HL-60 (cell line): ENCODE data around the gene GALNT4.

Source experiments
- POLR2AphosphoS5 ChIP-seq: IDR thresholded peaks from 2 replicates; pipeline ENCODE4 v1.6.1; 2012; ENCODE audit warnings: low read depth
- TF ChIP-seq, protein P1 (sequence below): IDR thresholded peaks from one replicate; pipeline ENCODE4 v1.5.1; 2011; ENCODE audit warnings: low read length, control low read depth, inconsistent platforms; ENCODE audit not compliant: insufficient read depth
- TF ChIP-seq, protein P2 (sequence below): IDR thresholded peaks from 2 replicates; pipeline ENCODE4 v1.6.1; 2012; ENCODE audit warnings: low read depth; ENCODE audit not compliant: insufficient replicate concordance

DNA sequence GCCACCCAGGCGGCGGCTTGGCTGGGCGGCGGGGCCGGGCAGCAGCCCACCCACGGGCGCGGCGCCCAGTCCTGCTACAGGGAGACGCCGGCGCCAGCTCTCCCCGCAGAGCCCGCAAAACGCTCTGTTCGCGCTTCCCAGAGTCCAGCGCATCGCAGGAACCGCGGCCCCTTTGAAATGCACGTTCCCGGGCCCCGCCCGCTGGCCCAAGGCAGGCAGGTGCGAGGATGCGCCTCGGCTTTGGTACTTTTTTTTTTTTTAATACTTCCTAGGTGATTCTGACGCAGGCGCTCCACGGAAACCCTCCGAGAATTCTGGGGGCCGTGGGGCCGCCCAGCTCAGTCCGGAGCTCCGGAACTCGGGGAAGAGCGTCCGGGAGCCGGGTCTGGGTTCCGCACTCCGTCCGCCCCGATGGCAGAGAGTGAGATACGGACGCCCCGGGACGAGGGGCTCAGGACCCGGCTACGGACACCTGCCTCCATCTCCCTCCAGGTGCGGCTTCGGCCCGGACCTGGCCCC lies 768 bp upstream of the GALNT4 start:
- no peak for TF ChIP-seq POLR2AphosphoS5
- TF ChIP-seq, protein P1, sequence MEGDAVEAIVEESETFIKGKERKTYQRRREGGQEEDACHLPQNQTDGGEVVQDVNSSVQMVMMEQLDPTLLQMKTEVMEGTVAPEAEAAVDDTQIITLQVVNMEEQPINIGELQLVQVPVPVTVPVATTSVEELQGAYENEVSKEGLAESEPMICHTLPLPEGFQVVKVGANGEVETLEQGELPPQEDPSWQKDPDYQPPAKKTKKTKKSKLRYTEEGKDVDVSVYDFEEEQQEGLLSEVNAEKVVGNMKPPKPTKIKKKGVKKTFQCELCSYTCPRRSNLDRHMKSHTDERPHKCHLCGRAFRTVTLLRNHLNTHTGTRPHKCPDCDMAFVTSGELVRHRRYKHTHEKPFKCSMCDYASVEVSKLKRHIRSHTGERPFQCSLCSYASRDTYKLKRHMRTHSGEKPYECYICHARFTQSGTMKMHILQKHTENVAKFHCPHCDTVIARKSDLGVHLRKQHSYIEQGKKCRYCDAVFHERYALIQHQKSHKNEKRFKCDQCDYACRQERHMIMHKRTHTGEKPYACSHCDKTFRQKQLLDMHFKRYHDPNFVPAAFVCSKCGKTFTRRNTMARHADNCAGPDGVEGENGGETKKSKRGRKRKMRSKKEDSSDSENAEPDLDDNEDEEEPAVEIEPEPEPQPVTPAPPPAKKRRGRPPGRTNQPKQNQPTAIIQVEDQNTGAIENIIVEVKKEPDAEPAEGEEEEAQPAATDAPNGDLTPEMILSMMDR = no peak
- TF ChIP-seq, protein P2, sequence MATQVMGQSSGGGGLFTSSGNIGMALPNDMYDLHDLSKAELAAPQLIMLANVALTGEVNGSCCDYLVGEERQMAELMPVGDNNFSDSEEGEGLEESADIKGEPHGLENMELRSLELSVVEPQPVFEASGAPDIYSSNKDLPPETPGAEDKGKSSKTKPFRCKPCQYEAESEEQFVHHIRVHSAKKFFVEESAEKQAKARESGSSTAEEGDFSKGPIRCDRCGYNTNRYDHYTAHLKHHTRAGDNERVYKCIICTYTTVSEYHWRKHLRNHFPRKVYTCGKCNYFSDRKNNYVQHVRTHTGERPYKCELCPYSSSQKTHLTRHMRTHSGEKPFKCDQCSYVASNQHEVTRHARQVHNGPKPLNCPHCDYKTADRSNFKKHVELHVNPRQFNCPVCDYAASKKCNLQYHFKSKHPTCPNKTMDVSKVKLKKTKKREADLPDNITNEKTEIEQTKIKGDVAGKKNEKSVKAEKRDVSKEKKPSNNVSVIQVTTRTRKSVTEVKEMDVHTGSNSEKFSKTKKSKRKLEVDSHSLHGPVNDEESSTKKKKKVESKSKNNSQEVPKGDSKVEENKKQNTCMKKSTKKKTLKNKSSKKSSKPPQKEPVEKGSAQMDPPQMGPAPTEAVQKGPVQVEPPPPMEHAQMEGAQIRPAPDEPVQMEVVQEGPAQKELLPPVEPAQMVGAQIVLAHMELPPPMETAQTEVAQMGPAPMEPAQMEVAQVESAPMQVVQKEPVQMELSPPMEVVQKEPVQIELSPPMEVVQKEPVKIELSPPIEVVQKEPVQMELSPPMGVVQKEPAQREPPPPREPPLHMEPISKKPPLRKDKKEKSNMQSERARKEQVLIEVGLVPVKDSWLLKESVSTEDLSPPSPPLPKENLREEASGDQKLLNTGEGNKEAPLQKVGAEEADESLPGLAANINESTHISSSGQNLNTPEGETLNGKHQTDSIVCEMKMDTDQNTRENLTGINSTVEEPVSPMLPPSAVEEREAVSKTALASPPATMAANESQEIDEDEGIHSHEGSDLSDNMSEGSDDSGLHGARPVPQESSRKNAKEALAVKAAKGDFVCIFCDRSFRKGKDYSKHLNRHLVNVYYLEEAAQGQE = no peak
